Measurements from ENCODE around the gene MOCOS.

The MOCOS gene

DNA sequence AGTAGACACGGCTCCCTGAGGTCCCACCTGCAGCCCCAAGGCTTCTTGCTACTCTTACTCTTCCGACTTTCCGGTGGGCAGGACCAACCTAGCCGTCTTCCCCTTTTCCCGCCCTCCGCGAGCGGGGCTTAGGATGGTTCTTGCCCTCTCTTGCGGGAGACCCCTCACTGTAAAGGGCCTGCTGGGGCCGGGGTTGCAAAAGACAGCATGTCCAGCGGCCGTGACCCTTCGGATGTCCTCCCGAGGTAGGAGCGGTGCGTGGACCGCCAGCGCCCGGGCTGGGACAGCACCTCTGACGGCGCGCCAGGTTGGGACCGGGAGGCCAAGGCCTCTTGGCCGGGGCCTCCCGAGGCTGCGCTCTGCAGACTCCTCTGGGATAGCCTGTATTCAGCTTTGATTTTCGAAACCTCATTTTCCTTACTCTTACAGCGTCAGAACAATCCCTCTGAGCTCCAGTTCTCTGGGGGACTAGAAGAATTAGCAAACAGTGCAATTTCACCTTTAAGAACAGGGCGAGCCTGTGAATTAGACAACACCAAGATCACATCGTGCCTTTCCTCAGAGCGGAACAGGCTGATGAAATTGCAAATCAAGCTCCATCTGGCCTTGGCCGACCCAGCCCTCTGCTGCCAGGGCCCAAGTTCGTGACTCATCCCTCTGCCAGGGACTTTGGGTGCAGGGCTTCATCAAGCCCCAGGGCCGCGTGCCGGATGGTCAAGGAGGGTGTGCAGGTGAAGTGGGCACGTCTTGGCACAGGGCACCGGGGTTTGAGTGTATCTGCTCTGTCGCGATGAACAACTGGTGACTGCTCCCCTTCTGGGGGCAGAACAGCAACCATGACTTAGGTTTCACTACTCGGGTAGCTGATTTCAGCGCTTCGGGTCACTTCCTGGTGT lies 777 bp downstream of the MOCOS start:
- H3K27me3 Mint-ChIP-seq, result peaks cover 38% of the 10 kb centered on the region

DNA sequence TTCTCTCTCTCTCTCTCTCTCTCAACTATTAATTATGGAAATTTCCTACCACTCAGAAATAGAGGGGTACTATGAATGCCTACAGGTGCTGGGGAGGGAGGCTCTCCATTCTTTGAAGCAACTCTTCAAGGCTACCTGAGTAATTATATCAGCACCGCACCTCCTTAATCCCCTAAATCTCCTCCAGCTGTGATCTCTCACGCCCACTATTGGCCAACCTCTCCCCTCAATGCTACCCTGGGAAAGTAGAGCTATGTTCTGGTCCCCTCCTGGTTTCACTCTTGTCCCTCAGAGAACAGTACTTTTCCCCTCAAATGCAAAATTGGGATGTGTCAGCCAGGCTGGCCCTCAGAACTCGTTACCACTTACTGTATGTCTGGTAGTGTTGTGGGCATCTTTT lies 1.6 kb downstream of the MOCOS start:
- no peak overlapping the region for H3K27ac Mint-ChIP-seq
- peak overlapping the region; percentile 73 for H3K4me3 Mint-ChIP-seq
- H3K9me3 Mint-ChIP-seq, result no peaks in the 10 kb centered on the region
- H3K36me3 Mint-ChIP-seq (ENCODE audit: low read depth), result no peaks in the 10 kb centered on the region
- H3K4me1 Mint-ChIP-seq (ENCODE audit: low read depth), result peaks cover 10% of the 10 kb centered on the region
- H3K27me3 Mint-ChIP-seq, result peaks cover 38% of the 10 kb centered on the region

More for the DNA sequence above, 777 bp downstream of the MOCOS start:
- Mint-ChIP-seq H3K4me1 (ENCODE audit: low read depth) (peaks cover 10% of the 10 kb centered on the region), H3K36me3 (ENCODE audit: low read depth) (no peaks in the 10 kb centered on the region), H3K27ac (peak overlapping the region; percentile 27), H3K4me3 (peak overlapping the region; percentile 73), H3K9me3 (no peaks in the 10 kb centered on the region)

DNA sequence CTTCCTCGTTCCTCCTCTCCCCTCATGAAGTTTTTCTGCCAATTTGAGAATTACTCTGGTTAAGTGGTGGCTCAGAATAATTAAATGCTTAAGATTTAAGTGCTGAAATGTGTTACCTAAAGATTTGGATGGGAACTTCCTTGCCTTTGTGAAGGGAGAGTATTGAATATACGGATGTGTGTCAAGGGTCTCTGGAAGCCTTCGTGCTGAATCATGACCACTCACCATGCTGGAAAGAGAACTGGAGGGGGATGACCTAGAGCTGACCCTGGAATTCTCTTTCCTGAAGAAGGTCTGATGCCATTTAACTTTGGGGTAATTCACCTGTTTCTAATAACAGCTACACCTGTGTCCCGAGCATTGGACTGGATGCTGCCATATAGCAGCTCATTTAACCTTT lies 2.2 kb downstream of the MOCOS start:
- no peak overlapping the region for H3K27ac Mint-ChIP-seq
- H3K4me1 Mint-ChIP-seq (ENCODE audit: low read depth), result peaks cover 10% of the 10 kb centered on the region
- H3K4me3 Mint-ChIP-seq, result no peak overlapping the region
- H3K36me3 Mint-ChIP-seq (ENCODE audit: low read depth), result no peaks in the 10 kb centered on the region
- no peaks in the 10 kb centered on the region for H3K9me3 Mint-ChIP-seq
- peaks cover 38% of the 10 kb centered on the region for H3K27me3 Mint-ChIP-seq

DNA sequence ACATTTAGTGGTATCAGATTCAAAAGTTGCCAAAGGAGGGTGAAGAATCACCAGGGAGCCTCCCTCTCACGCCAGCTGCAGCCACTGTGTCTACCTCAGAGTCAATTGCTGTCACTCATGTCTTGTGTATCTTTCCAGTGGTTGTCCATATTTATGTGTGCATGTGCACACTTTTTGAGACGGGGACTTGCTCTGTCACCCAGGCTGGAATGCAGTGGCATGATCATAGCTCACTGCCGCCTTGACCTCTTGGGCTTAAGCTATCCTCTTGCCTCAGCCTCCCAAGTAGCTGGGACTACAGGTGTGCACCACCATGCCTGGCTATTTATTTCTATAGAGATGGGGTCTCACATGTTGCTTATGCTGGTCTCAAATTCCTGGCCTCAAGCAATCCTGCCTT lies 4.0 kb downstream of the MOCOS start:
- peaks cover 38% of the 10 kb centered on the region for H3K27me3 Mint-ChIP-seq
- H3K4me3 Mint-ChIP-seq, result no peak overlapping the region

DNA sequence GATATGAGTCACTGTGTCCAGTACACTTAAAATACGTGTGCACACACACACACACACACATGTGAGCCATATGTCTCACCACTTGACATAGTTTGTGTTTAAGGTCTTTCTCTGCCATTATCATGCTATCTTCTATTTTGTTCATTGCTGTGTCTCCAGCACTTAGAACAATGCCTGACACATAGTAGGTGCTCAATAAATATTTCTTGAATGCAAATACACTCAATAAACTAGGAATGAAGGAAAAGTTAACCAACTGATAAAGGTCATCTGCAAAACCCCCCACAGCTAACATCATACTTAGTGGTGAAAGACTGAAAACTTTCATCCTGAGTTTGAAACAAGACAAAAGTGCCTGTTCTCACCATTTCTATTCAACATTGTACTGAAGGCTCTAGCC lies 4.4 kb downstream of the MOCOS start:
- peaks cover 38% of the 10 kb centered on the region for H3K27me3 Mint-ChIP-seq
- H3K36me3 Mint-ChIP-seq (ENCODE audit: low read depth), result no peaks in the 10 kb centered on the region
- peaks cover 10% of the 10 kb centered on the region for H3K4me1 Mint-ChIP-seq (ENCODE audit: low read depth)
- H3K27ac Mint-ChIP-seq, result no peak overlapping the region
- no peak overlapping the region for H3K4me3 Mint-ChIP-seq
- no peaks in the 10 kb centered on the region for H3K9me3 Mint-ChIP-seq

More for the DNA sequence above, 4.0 kb downstream of the MOCOS start:
- Mint-ChIP-seq H3K27ac (no peak overlapping the region), H3K36me3 (ENCODE audit: low read depth) (no peaks in the 10 kb centered on the region), H3K9me3 (no peaks in the 10 kb centered on the region), H3K4me1 (ENCODE audit: low read depth) (peaks cover 10% of the 10 kb centered on the region)

DNA sequence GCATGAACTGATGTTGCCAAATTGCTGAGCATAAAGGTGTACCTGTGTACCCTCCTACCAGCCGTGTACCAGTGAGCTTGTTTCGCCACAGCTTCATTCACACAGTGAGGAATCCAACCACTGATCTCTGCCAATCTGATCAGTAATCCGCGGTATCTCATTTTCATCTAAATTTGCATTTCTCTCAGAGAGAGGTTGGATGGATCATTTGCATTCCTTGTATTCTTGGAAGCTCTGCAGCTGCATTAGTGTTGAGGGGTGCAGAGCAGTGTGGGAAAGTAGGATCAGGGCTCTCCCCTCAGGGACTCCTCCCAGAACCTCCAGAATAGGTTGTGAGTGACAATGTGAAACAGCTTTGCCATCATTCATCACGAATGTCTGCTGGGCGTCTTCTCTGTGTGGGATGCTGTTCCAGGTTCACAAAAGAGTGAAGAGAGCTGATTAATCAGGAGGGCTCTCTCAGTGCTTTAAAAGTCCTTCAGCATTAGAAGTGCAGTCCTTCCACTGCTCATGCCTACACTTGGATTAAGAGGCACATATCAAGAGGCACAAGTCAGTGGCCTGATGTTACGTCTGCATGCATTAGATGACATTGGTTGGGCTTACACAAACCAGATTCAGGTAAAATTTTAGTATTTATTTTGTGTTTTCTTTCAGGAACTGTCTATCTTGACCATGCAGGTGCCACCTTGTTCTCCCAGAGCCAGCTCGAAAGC lies 7.5 kb downstream of the MOCOS start:
- Mint-ChIP-seq H3K4me1 (ENCODE audit: low read depth) (no peaks in the 10 kb centered on the region), H3K4me3 (no peak overlapping the region), H3K9me3 (no peaks in the 10 kb centered on the region), H3K27me3 (peaks cover 18% of the 10 kb centered on the region), H3K36me3 (ENCODE audit: low read depth) (no peaks in the 10 kb centered on the region), H3K27ac (no peak overlapping the region)

DNA sequence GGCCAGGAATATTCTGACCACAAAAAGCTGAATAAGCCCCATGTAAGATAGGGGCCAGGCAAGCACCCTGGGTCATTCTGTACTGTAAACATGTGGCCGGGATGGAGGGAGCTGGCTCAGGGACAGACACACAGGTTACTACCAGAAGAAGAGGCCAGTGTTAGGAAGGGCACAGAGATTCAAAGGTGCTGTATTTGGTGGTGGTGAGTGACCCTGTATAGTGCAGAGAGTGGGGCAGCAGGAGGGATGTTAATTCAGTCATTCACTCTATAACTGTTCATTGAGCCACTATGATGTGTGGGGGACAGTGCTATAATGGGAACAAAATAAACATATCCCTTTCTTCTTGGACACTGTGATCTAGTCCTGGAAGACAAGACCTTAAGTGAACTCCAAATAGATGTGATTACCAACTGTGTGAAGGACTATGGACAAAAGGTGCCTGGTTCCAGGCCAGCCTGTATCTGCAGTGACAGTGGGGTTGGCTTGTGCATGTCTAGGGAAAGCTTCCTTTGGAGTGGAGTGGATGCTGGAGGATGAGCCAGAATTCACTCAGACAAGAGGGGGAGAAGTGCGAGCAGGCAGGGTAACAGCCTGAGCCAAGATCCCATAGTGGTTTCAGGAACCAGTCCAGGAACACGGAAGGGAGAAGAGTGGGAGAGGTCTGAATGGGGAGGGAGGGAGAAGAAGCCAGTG lies 8.3 kb downstream of the MOCOS start:
- no peak overlapping the region for H3K27ac Mint-ChIP-seq
- H3K9me3 Mint-ChIP-seq, result no peaks in the 10 kb centered on the region
- peaks cover 12% of the 10 kb centered on the region for H3K27me3 Mint-ChIP-seq
- no peaks in the 10 kb centered on the region for H3K36me3 Mint-ChIP-seq (ENCODE audit: low read depth)
- no peak overlapping the region for H3K4me3 Mint-ChIP-seq
- no peaks in the 10 kb centered on the region for H3K4me1 Mint-ChIP-seq (ENCODE audit: low read depth)

DNA sequence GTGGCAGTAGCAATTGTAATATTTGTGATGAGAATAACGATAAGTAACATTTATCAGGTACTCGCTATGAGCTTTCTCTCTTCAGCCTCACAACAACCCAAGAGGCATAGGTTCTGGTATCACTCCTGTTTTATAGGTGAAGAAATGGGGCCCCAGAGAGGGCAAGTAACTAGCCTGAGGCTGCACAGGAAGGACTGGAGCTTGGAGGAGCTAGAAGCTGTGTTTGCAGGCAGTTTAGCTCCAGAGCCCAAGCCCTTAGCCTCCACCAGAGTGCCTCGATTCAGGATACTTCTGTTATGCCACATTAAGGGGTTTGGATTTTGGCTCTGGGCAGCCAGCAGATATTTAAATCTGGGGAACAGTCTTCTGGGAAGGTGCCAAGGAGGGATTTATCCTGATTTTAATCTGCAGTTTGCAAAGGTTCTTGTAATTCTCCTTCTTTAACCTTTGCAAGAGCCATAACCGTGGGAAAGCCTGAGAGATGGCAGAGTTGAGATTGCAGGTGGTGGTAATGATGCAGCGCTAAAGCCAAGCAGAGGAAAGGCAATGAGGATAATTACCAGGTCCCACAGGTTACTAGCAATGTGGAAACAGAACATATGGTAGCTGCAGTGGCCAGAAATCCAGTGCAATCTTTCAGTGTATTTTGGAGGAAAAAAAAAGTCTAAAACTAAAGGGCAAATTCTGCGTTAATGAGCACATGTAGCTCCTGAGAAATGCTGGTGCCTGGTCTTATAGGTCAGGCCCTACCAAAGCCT lies 9.1 kb downstream of the MOCOS start:
- H3K36me3 Mint-ChIP-seq (ENCODE audit: low read depth), result no peaks in the 10 kb centered on the region
- H3K27ac Mint-ChIP-seq, result no peak overlapping the region
- H3K27me3 Mint-ChIP-seq, result peaks cover 7% of the 10 kb centered on the region
- no peaks in the 10 kb centered on the region for H3K9me3 Mint-ChIP-seq
- no peaks in the 10 kb centered on the region for H3K4me1 Mint-ChIP-seq (ENCODE audit: low read depth)
- H3K4me3 Mint-ChIP-seq, result no peak overlapping the region

DNA sequence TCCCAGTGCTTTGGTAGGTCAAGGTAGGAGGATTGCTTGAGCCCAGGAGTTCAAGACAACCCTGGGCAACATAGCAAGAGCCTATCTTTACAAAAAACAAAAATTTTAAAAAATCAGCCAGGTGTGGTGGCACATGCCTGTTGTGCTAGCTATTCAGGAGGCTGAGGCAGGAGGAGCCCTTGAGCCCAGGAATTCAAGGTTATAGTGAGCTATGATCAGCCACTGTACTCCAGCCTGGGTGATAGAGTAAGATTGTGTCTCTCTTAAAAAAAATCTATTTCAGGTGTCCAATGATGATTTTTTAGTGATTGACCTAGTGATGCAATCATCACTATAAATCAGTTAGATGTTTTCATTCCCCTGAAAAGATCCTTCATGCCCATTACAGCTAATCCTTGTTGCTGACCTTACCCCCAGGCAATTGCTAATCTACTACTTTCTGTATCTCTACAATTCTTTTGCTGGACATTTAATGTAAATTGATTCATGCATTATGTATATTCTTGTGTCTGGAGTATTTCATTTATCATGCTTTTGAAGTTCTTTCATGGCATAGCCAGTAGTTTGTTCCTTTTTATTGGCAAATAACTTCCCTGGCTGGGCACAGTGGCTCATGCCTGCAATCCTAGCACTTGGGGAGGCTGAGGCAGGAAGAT lies 10.3 kb downstream of the MOCOS start:
- Mint-ChIP-seq H3K9me3 (no peaks in the 10 kb centered on the region), H3K27ac (no peak overlapping the region), H3K27me3 (no peaks in the 10 kb centered on the region), H3K36me3 (ENCODE audit: low read depth) (no peaks in the 10 kb centered on the region), H3K4me1 (ENCODE audit: low read depth) (no peaks in the 10 kb centered on the region), H3K4me3 (no peak overlapping the region)

DNA sequence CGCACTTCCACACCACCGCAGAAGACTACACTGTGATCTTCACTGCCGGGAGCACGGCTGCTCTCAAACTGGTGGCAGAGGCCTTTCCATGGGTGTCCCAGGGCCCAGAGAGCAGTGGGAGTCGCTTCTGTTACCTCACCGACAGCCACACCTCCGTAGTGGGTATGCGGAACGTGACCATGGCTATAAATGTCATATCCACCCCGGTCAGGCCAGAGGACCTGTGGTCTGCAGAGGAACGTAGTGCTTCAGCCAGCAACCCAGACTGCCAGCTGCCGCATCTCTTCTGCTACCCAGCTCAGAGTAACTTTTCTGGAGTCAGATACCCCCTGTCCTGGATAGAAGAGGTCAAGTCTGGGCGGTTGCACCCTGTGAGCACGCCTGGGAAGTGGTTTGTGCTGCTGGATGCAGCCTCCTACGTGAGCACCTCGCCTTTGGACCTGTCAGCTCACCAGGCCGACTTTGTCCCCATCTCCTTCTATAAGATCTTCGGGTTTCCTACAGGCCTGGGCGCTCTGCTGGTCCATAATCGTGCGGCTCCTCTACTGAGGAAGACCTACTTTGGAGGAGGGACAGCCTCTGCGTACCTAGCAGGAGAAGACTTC lies 12.5 kb downstream of the MOCOS start:
- no peak overlapping the region for H3K4me3 Mint-ChIP-seq
- no peaks in the 10 kb centered on the region for H3K27me3 Mint-ChIP-seq
- no peaks in the 10 kb centered on the region for H3K4me1 Mint-ChIP-seq (ENCODE audit: low read depth)
- H3K9me3 Mint-ChIP-seq, result no peaks in the 10 kb centered on the region
- H3K36me3 Mint-ChIP-seq (ENCODE audit: low read depth), result no peaks in the 10 kb centered on the region
- H3K27ac Mint-ChIP-seq, result no peak overlapping the region

DNA sequence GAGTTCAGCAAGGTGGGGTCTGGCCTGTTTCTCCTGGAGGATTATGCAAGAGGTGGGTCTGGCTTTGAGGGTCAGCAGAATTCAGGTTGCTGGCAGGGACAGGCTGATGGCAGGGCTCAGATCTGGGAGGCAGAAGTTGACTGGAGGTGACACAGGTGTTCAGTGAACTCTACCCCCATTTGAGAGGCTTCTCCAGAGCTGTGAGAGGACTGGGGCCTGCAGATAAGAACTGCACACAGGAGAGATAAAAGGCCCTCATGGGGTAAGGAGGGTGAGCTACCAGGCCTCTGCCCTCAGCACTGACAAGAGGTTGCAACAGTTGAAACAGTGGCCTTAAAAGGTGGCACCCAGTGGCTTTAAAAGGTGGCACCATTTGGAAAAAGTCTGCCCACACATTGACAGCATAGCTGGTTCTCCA lies 13.1 kb downstream of the MOCOS start:
- H3K9me3 Mint-ChIP-seq, result no peaks in the 10 kb centered on the region
- H3K36me3 Mint-ChIP-seq (ENCODE audit: low read depth), result no peaks in the 10 kb centered on the region
- H3K4me1 Mint-ChIP-seq (ENCODE audit: low read depth), result no peaks in the 10 kb centered on the region
- H3K27me3 Mint-ChIP-seq, result no peaks in the 10 kb centered on the region
- no peak overlapping the region for H3K27ac Mint-ChIP-seq
- H3K4me3 Mint-ChIP-seq, result no peak overlapping the region

DNA sequence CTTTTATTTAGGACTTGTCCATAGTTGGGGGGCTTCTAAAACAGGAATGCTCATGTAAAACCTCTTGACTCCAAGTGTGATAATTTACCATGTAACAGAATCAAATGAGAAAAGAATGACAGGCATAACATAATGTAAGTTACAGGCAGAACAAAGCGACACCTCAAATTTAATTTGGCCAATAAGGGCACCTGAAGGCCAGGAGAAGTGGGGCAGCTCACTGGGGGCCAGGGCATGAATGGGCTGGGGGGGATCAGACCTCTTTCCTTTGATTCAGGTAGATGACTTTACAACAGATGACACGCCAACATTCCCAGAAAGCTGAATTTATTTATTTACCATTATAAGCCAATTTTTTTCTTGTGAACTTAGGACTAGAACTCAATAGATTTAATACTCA lies 14.5 kb downstream of the MOCOS start:
- no peaks in the 10 kb centered on the region for H3K27me3 Mint-ChIP-seq
- no peak overlapping the region for H3K4me3 Mint-ChIP-seq
- H3K36me3 Mint-ChIP-seq (ENCODE audit: low read depth), result no peaks in the 10 kb centered on the region
- no peaks in the 10 kb centered on the region for H3K4me1 Mint-ChIP-seq (ENCODE audit: low read depth)
- no peaks in the 10 kb centered on the region for H3K9me3 Mint-ChIP-seq
- H3K27ac Mint-ChIP-seq, result no peak overlapping the region

DNA sequence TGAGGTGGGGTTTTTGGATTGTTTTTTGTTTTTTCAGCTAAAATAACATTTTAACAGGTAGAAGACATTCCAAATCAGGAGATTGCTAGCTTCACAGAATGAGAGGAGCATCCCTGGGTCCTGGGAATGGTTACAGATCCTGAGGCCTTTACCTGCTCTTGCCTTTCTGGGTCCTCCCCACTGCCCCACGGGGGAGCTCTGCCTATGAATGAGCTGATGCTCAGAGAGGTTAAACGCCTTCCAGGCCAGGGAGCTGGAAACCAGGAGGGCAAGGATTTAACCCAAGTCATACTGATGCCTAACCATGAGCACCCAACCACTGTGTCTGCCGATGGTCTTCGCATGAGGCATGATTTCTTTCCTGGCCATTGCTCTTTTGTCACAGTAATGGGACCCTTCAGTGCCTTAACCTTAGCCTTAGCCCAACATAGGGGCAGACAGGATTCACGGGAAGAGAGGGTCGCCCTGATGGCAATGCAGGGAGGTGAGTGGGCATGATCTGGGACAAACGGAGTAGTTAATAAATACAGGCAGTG lies 16.1 kb downstream of the MOCOS start:
- H3K4me3 Mint-ChIP-seq, result no peak overlapping the region
- no peak overlapping the region for H3K27ac Mint-ChIP-seq
- H3K9me3 Mint-ChIP-seq, result peaks cover 2% of the 10 kb centered on the region
- H3K4me1 Mint-ChIP-seq (ENCODE audit: low read depth), result no peaks in the 10 kb centered on the region
- no peaks in the 10 kb centered on the region for H3K27me3 Mint-ChIP-seq
- no peaks in the 10 kb centered on the region for H3K36me3 Mint-ChIP-seq (ENCODE audit: low read depth)

DNA sequence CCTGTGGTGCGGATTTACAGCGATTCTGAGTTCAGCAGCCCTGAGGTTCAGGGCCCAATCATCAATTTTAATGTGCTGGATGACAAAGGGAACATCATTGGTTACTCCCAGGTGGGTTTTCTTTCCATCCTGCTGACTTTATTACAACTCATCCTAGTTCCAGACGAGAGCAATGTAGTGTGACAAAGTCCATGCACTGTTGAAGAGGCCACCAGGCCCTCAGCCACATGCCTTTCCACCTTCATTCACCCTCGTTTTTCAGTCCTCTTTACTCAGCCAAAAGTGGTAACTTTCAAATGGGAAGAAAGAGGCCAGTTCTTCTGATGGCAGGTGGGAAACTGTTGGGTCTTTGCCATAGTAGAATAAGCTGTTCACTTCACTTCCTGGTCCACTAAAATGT lies 17.9 kb downstream of the MOCOS start:
- Mint-ChIP-seq H3K9me3 (peaks cover 6% of the 10 kb centered on the region), H3K4me3 (no peak overlapping the region), H3K36me3 (ENCODE audit: low read depth) (no peaks in the 10 kb centered on the region), H3K27ac (no peak overlapping the region), H3K4me1 (ENCODE audit: low read depth) (no peaks in the 10 kb centered on the region), H3K27me3 (no peaks in the 10 kb centered on the region)

Measured in stimulated activated naive CD8-positive, alpha-beta T cell treated with anti-CD3 and anti-CD28 coated beads, Interleukin-15, Interleukin-2, amounts not matched to agents 100 ng/mL and 50 ng/mL, for 24 hours (primary cell).